HepG2 (cell line): ENCODE results near the gene RNU11. TPM values are rescaled to one million over a fixed set of nuclear protein-coding genes. Genes with fewer than 3 reads are reported as not detected.

Source experiments
- ATAC-seq: fragments of 200-7000 bp; cut with Tn5 transposase; 3 replicates; pipeline ENCODE4 v1.9.1; 2020; ENCODE audit warnings: mild to moderate bottlenecking, moderate library complexity
- BruUV-seq: library from RNA; stranded (reverse); fragments of 400-500 nt; replicated peaks from 2 replicates; lab custom pipeline; 2021; lab: Mats Ljungman, UMichigan
- CTCF ChIA-PET: fragments of 300-600 bp; formaldehyde crosslinking; extraction: SDS; loops from one replicate; lab custom pipeline; 2021; ENCODE audit warnings: low total read pairs, inconsistent platforms, low intra/inter-chr PET ratio; lab: Yijun Ruan, JAX
- POLR2A ChIA-PET: fragments of 350-600 bp; sonication (Branson Sonifier 250); formaldehyde crosslinking; loops from one replicate; lab custom pipeline; 2020; ENCODE audit warnings: antibody characterized with exemption, inconsistent platforms; lab: Yijun Ruan, JAX
- DNase-seq: peaks from one replicate; pipeline ENCODE4 v3.0.0-alpha.2; 2015; ENCODE audit warnings: low spot score
- FAIRE-seq: peaks from 3 replicates; lab custom pipeline; 2011; peaks lifted over from hg19 to GRCh38; lab: Jason Lieb, UNC
- H2AFZ ChIP-seq: one replicate; pipeline ENCODE4 v1.6.1; 2011; ENCODE audit warnings: low read length, inconsistent platforms
- H3K27ac ChIP-seq: fragments of 300-600 bp; 3 replicates; pipeline ENCODE4 v1.8.0; 2011; ENCODE audit warnings: mixed run types, mild to moderate bottlenecking, mixed read lengths, low read length, inconsistent platforms; ENCODE audit not compliant: insufficient read depth; ENCODE audit errors: extremely low read length
- H3K27me3 ChIP-seq, 2 experiments: fragments of 200-600 bp in 1 of 2; 2 replicates in 1 of 2; 3 replicates in 1 of 2; pipeline versions ENCODE4 v1.6.0 to v1.8.0; 2011; ENCODE audit warnings: low read length in 2 of 2, mild to moderate bottlenecking in 2 of 2, moderate library complexity in 2 of 2, inconsistent platforms in 1 of 2; ENCODE audit not compliant: insufficient read depth in 2 of 2, control insufficient read depth in 1 of 2
- H3K36me3 ChIP-seq, 2 experiments: fragments of 200-600 bp in 1 of 2; replicated peaks in 1 of 2; 2 replicates in 1 of 2; 3 replicates in 1 of 2; pipeline versions ENCODE4 v1.5.1 to v1.8.0; 2011; ENCODE audit warnings: low read length in 2 of 2, inconsistent platforms in 1 of 2; ENCODE audit not compliant: insufficient read depth in 2 of 2, control insufficient read depth in 1 of 2
- H3K4me1 ChIP-seq: 2 replicates; pipeline ENCODE4 v1.5.1; 2012; ENCODE audit warnings: low read length, inconsistent platforms; ENCODE audit not compliant: insufficient read depth
- H3K4me2 ChIP-seq: 2 replicates; pipeline ENCODE4 v1.6.0; 2011; ENCODE audit warnings: low read depth, low read length, inconsistent platforms
- H3K4me3 ChIP-seq, 3 experiments: fragments of 200-600 bp in 1 of 3; sonication (generic), shearing (Covaris generic) in 1 of 3; replicated peaks in 1 of 3; 2 replicates each; pipeline ENCODE4 v1.5.1; 2011 to 2016; ENCODE audit warnings: low read length in 3 of 3, inconsistent platforms in 2 of 3, low read depth in 2 of 3, mild to moderate bottlenecking in 2 of 3, control low read depth in 1 of 3, mixed read lengths in 1 of 3; ENCODE audit not compliant: insufficient read depth in 1 of 3
- H3K79me2 ChIP-seq: one replicate; pipeline ENCODE4 v1.6.1; 2011; ENCODE audit warnings: low read length, inconsistent platforms; ENCODE audit not compliant: insufficient read depth
- H3K9ac ChIP-seq: 2 replicates; pipeline ENCODE4 v1.6.0; 2011; ENCODE audit warnings: mild to moderate bottlenecking, low read depth, low read length, inconsistent platforms; ENCODE audit not compliant: insufficient read depth
- H3K9me3 ChIP-seq: 2 replicates; pipeline ENCODE4 v1.5.1; 2012; ENCODE audit warnings: mild to moderate bottlenecking, low read length
- H4K20me1 ChIP-seq: 2 replicates; pipeline ENCODE4 v1.6.0; 2011; ENCODE audit warnings: inconsistent platforms, mild to moderate bottlenecking, low read length, moderate library complexity; ENCODE audit not compliant: insufficient read depth
- CBX5 ChIP-seq: sonication (generic); formaldehyde crosslinking; IDR thresholded peaks from 2 replicates; pipeline ENCODE4 v1.4.0; 2020; ENCODE audit warnings: missing genetic modification reagents, borderline replicate concordance
- CREB3 ChIP-seq: sonication (generic); formaldehyde crosslinking; IDR thresholded peaks from 2 replicates; pipeline ENCODE4 v1.5.0; 2020; ENCODE audit warnings: missing genetic modification reagents
- HMGA1 ChIP-seq: sonication (generic); formaldehyde crosslinking; conservative IDR thresholded peaks from 2 replicates; pipeline ENCODE4 v1.4.0; 2020; ENCODE audit warnings: missing genetic modification reagents
- HNRNPK ChIP-seq: fragments of 200-400 bp; formaldehyde crosslinking; IDR thresholded peaks from 2 replicates; pipeline ENCODE4 v1.6.1; 2018; ENCODE audit warnings: low read length, low read depth, moderate library complexity, mild to moderate bottlenecking; ENCODE audit not compliant: poor library complexity, severe bottlenecking
- ZNF24 ChIP-seq: fragments of 450-650 bp; IDR thresholded peaks from 2 replicates; pipeline ENCODE4 v1.6.1; 2017; ENCODE audit warnings: antibody characterized with exemption, mild to moderate bottlenecking
- ZNF446 ChIP-seq: sonication (generic); formaldehyde crosslinking; IDR thresholded peaks from 2 replicates; pipeline ENCODE4 v1.5.0; 2020; ENCODE audit warnings: mild to moderate bottlenecking, missing genetic modification reagents
- ZNF790 ChIP-seq: sonication (generic); formaldehyde crosslinking; IDR thresholded peaks from 2 replicates; pipeline ENCODE4 v1.8.0; 2022; ENCODE audit warnings: missing genetic modification reagents, mild to moderate bottlenecking, borderline replicate concordance
- WGBS: methylation state at CpG from one replicate; pipeline ENCODE4 v1.1.6; 2017; ENCODE audit warnings: low lambda C conversion rate; 5-methylcytosine and 5-hydroxymethylcytosine counted together
- in situ Hi-C: cut with HindIII; loops from 2 replicates; pipeline ENCODE4 v1.10.0; 2017; ENCODE audit warnings: low pct_unique_long_range_greater_than_20kb; ENCODE audit not compliant: extremely low pct_ligation_motif_present
- intact Hi-C: fragments of 100-400 bp; cut with micrococcal nuclease; formaldehyde crosslinking; loops from one replicate; pipeline ENCODE4 v1.10.0; 2022; ENCODE audit not compliant: unreplicated experiment
- polyA plus RNA-seq, 8 experiments: library from polyadenylated mRNA; depleted of rRNA in 3 of 8; stranded (reverse) in 7 of 8; unstranded in 1 of 8; fragments of >200 nt; fragmentation: Illumina TruSeq in 4 of 8; extraction: Trizol in 4 of 8; gene quantifications; 2 replicates each; pipeline versions ENCODE4 v1.2.1 to v1.2.3, GENCODE V29; 2011 to 2016; ENCODE audit warnings: low read depth in 4 of 8, missing spikeins in 1 of 8, mixed read lengths in 1 of 8; ENCODE audit not compliant: insufficient read depth in 1 of 8
- total RNA-seq, 5 experiments: library from RNA; depleted of rRNA; stranded (reverse); fragments of >200 nt; fragmentation: Illumina TruSeq; extraction: Trizol; gene quantifications; 2 replicates each; pipeline ENCODE4 v1.2.3, GENCODE V29; 2016; ENCODE audit warnings: low read depth in 1 of 5
- TF ChIP-seq, protein P1 (sequence below): sonication (generic); formaldehyde crosslinking; IDR thresholded peaks from 2 replicates; pipeline ENCODE4 v1.4.0; 2020; ENCODE audit warnings: missing genetic modification reagents

The RNU11 gene
- total and polyA plus RNA-seq, 2 of the 13 experiments (the other 11 are each of a cell fraction or from before 2014, with no cell fraction given), result not detected

DNA sequence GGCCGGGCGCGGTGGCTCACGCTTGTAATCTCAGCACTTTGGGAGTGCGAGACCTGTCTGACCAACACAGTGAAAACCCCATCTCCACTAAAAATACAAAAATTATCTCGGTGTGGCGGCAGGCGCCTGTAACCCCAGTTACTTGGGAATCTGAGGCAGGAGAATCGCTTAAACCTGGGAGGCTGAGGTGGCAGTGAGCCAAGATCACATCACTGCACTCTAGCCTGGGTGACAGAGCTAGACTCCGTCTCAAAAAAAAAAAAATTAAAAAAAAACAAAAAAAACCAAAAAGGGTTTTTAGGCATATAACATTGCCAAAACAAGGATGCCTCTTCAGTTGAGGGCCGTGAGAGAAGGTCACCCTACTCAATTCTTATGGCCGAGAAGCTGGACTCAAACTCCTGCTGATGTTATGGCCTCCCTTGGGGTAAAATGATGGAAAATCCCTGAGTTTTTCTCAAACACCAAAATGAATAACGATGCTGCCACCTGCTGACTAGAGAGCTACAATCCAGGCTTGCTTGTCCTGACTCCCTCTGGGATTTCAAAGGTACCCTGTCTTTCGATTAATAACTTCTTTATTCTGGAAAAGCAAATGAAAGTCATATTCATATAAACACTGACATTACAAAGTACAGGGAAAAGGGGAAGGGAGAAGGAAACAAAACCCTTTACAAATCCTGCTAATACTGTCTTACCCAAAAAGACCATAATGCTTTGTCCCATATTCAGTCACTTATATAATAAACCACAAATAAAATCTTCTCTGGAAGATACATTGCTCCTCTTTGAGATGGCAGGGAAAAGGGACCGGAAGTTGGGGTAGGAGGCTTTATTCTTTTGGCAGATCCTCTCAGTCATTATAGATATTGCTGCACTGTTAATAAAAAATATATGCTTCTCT is 45.6 kb upstream of the RNU11 start (continued):
- no peak for TF ChIP-seq HMGA1 (CRISPR knock-in tag)
- TF ChIP-seq HNRNPK, result no peak
- no peak for TF ChIP-seq ZNF446 (CRISPR knock-in tag)
- TF ChIP-seq CREB3 (CRISPR knock-in tag), result no peak
- TF ChIP-seq, all 625 proteins: peak for 14

DNA sequence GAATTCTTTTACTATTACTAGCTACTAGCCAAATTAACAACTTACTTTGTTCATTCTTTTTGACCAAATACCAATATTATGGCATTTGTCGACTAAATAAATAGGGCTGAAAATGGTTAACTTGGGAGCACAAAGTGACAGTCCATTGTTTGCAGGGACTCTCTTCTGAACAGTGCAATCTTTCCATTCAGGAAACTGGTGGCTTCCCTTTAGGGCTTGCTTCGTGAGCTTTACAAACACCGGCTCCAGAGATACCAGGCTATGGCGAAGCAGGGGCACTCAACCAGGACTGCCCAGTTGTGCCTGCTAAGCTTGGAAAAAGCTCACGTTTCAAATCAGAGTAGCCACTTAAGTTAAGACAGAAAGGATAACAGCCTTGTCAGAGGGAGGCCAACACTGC is 44.0 kb upstream of the RNU11 start:
- FAIRE-seq (no peak), DNase-seq (no peak), ATAC-seq (no peak)
- Histone ChIP-seq H3K27me3 (no peaks in the 10 kb centered on the region), H3K36me3 (peaks cover 0 to 4% of the 10 kb centered on the region in 2 experiments; a peak in 2 of 5 replicates), H3K79me2 (no peaks in the 10 kb centered on the region), H3K9me3 (no peaks in the 10 kb centered on the region), H2AFZ (no peak overlapping the region), H3K9ac (no peak overlapping the region), H3K4me3 (no peak overlapping the region), H4K20me1 (no peaks in the 10 kb centered on the region), H3K4me2 (no peak overlapping the region), H3K4me1 (peaks cover 40% of the 10 kb centered on the region), H3K27ac (no peak overlapping the region)
- WGBS, result 83% methylated on average over 5 of the region's 5 CpGs
- in situ Hi-C loops, result loop anchor here (5.0 to 25.0 kb wide), 2 partner anchors 87 to 192 kb away; no protein-coding TSS in a partner anchor
- POLR2A ChIA-PET, result interaction anchor here (0.6 kb wide), 1 partner anchor 23 kb away, joined by 3 read pairs; no protein-coding TSS in a partner anchor
- intact Hi-C loops, result loop anchor here (5.0 kb wide), 1 partner anchor 247 kb away; no protein-coding TSS in a partner anchor
- TF ChIP-seq, protein P1, sequence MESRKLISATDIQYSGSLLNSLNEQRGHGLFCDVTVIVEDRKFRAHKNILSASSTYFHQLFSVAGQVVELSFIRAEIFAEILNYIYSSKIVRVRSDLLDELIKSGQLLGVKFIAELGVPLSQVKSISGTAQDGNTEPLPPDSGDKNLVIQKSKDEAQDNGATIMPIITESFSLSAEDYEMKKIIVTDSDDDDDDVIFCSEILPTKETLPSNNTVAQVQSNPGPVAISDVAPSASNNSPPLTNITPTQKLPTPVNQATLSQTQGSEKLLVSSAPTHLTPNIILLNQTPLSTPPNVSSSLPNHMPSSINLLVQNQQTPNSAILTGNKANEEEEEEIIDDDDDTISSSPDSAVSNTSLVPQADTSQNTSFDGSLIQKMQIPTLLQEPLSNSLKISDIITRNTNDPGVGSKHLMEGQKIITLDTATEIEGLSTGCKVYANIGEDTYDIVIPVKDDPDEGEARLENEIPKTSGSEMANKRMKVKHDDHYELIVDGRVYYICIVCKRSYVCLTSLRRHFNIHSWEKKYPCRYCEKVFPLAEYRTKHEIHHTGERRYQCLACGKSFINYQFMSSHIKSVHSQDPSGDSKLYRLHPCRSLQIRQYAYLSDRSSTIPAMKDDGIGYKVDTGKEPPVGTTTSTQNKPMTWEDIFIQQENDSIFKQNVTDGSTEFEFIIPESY, result no peak
- TF ChIP-seq CBX5 (CRISPR knock-in tag) (no peak), ZNF24 (no peak), ZNF790 (CRISPR knock-in tag) (no peak)
- CTCF ChIA-PET, result interaction anchor here (2.6 kb wide), 1 partner anchor 87 kb away, joined by 27 read pairs; no protein-coding TSS in a partner anchor
- BruUV-seq, result no TSS peak
